HCT116 (cell line): ENCODE data around the gene THRB. TPM values are rescaled to one million over a fixed set of nuclear protein-coding genes. Genes with fewer than 3 reads are reported as not detected.

Experiments used
- ATAC-seq: fragments of 200-7000 bp; cut with Tn5 transposase; 2 replicates; pipeline ENCODE4 v1.9.1; 2020; ENCODE audit warnings: mild to moderate bottlenecking, moderate library complexity
- BruUV-seq: library from RNA; stranded (reverse); fragments of 400-500 nt; replicated peaks from 2 replicates; lab custom pipeline; 2021; lab: Mats Ljungman, UMichigan
- CTCF ChIA-PET: fragments of 300-600 bp; sonication (Branson Sonifier 250); formaldehyde crosslinking; loops from one replicate; lab custom pipeline; 2021; ENCODE audit warnings: antibody characterized with exemption; lab: Charles Lee
- POLR2A ChIA-PET: fragments of 300-600, 350-600 bp; sonication (Branson Sonifier 250); formaldehyde crosslinking; loops from one replicate; lab custom pipeline; 2021; ENCODE audit warnings: antibody characterized with exemption; lab: Charles Lee
- RAD21 ChIA-PET, 2 experiments: fragments of 300-600 bp; sonication (Branson Sonifier 250); formaldehyde crosslinking; loops; one replicate each; lab custom pipeline; 2023; ENCODE audit warnings: low total read pairs in 2 of 2; ENCODE audit not compliant: uncharacterized antibody in 2 of 2, unreplicated experiment in 2 of 2, low non-redundant PET in 1 of 2; lab: Charles Lee
- DNase-seq: peaks from one replicate; pipeline ENCODE4 v3.0.0-alpha.2; 2010; ENCODE audit warnings: low read depth, low spot score
- H2AFZ ChIP-seq: fragments of 200-600 bp; shearing (Covaris generic), sonication (generic); 2 replicates; pipeline ENCODE4 v1.6.1; 2017; ENCODE audit warnings: low read depth, mixed run types, mixed read lengths, antibody characterized with exemption, low read length; ENCODE audit not compliant: poor library complexity, severe bottlenecking
- H3K27ac ChIP-seq: 2 replicates; pipeline ENCODE4 v1.5.1; 2012; ENCODE audit warnings: low read depth, low read length
- H3K27me3 ChIP-seq: fragments of 200-600 bp; sonication (generic); 2 replicates; pipeline ENCODE4 v1.6.1; 2016; ENCODE audit warnings: mixed run types, low read length, mixed read lengths; ENCODE audit not compliant: insufficient read depth
- H3K36me3 ChIP-seq, 2 experiments: fragments of 200-500 bp in 1 of 2; fragments of 200-600 bp in 1 of 2; sonication (Bioruptor generic) in 1 of 2; sonication (generic) in 1 of 2; 2 replicates each; pipeline versions ENCODE4 v1.5.1 to v1.6.1; 2014 to 2016; ENCODE audit warnings: low read length in 2 of 2, inconsistent platforms in 1 of 2, mixed read lengths in 1 of 2, mixed run types in 1 of 2; ENCODE audit not compliant: insufficient read depth in 2 of 2, control insufficient read depth in 1 of 2
- H3K4me1 ChIP-seq, 2 experiments: fragments of 200-600 bp in 1 of 2; sonication (generic) in 1 of 2; 2 replicates each; pipeline versions ENCODE4 v1.5.1 to v1.6.1; 2012 to 2017; ENCODE audit warnings: low read length in 2 of 2, inconsistent platforms in 1 of 2, mild to moderate bottlenecking in 1 of 2, mixed read lengths in 1 of 2, mixed run types in 1 of 2, moderate library complexity in 1 of 2; ENCODE audit not compliant: insufficient read depth in 2 of 2, control insufficient read depth in 1 of 2
- H3K4me2 ChIP-seq: fragments of 200-600 bp; sonication (generic); 2 replicates; pipeline ENCODE4 v1.6.1; 2017; ENCODE audit warnings: mixed run types, low read length, mixed read lengths
- H3K4me3 ChIP-seq, 2 experiments: fragments of 200-600 bp in 1 of 2; sonication (generic) in 1 of 2; replicated peaks in 1 of 2; 2 replicates each; pipeline ENCODE4 v1.5.1; 2011 to 2016; ENCODE audit warnings: low read length in 2 of 2, control low read depth in 1 of 2, low read depth in 1 of 2, mild to moderate bottlenecking in 1 of 2, mixed read lengths in 1 of 2, mixed run types in 1 of 2
- H3K79me2 ChIP-seq: fragments of 200-600 bp; sonication (generic); 2 replicates; pipeline ENCODE4 v1.6.1; 2017; ENCODE audit warnings: mild to moderate bottlenecking, mixed run types, low read length, moderate library complexity, mixed read lengths; ENCODE audit not compliant: insufficient read depth
- H3K9ac ChIP-seq: fragments of 200-600 bp; sonication (generic); 2 replicates; pipeline ENCODE4 v1.6.1; 2016; ENCODE audit warnings: low read length, mixed read lengths
- H3K9me2 ChIP-seq: fragments of 200-600 bp; sonication (generic), shearing (Covaris generic); 2 replicates; pipeline ENCODE4 v1.6.1; 2017; ENCODE audit warnings: mixed run types, mild to moderate bottlenecking, moderate library complexity; ENCODE audit not compliant: insufficient read depth
- H3K9me3 ChIP-seq, 2 experiments: fragments of 200-500 bp in 1 of 2; fragments of 200-600 bp in 1 of 2; sonication (Bioruptor generic) in 1 of 2; sonication (generic) in 1 of 2; 2 replicates each; pipeline ENCODE4 v1.6.1; 2014 to 2017; ENCODE audit warnings: low read length in 2 of 2, mixed read lengths in 2 of 2, inconsistent platforms in 1 of 2, low read depth in 1 of 2, mild to moderate bottlenecking in 1 of 2, mixed run types in 1 of 2, moderate library complexity in 1 of 2; ENCODE audit not compliant: control insufficient read depth in 1 of 2, insufficient read depth in 1 of 2
- H4K20me1 ChIP-seq: fragments of 200-600 bp; sonication (generic), shearing (Covaris generic); 2 replicates; pipeline ENCODE4 v1.6.1; 2017; ENCODE audit warnings: mixed run types, mild to moderate bottlenecking, moderate library complexity; ENCODE audit not compliant: insufficient read depth
- CTCF ChIP-seq, 3 experiments: fragments of 200-600 bp in 1 of 3; sonication (generic) in 1 of 3; IDR thresholded peaks in 2 of 3; conservative IDR thresholded peaks in 1 of 3; 2 replicates each; pipeline ENCODE4 v1.5.1; 2012 to 2017; ENCODE audit warnings: low read depth in 2 of 3, low read length in 2 of 3, antibody characterized with exemption in 1 of 3, borderline replicate concordance in 1 of 3, control low read depth in 1 of 3, mild to moderate bottlenecking in 1 of 3, mixed read lengths in 1 of 3, mixed run types in 1 of 3, moderate library complexity in 1 of 3; ENCODE audit not compliant: insufficient read depth in 1 of 3
- ELF1 ChIP-seq: IDR thresholded peaks from 2 replicates; pipeline ENCODE4 v1.6.1; 2012; ENCODE audit warnings: low read depth, borderline replicate concordance
- FOSL1 ChIP-seq: IDR thresholded peaks from 2 replicates; pipeline ENCODE4 v1.6.1; 2012; ENCODE audit warnings: low read depth
- JUND ChIP-seq: IDR thresholded peaks from 2 replicates; pipeline ENCODE4 v1.6.1; 2012
- MAX ChIP-seq: IDR thresholded peaks from 2 replicates; pipeline ENCODE4 v1.6.1; 2012
- POLR2A ChIP-seq: IDR thresholded peaks from 2 replicates; pipeline ENCODE4 v1.7.0; 2011; ENCODE audit warnings: borderline replicate concordance; ENCODE audit not compliant: insufficient read depth, insufficient read length; ENCODE audit errors: extremely low read depth
- RAD21 ChIP-seq: IDR thresholded peaks from 2 replicates; pipeline ENCODE4 v1.6.1; 2012; ENCODE audit warnings: low read depth, mild to moderate bottlenecking
- SIN3A ChIP-seq: IDR thresholded peaks from 2 replicates; pipeline ENCODE4 v1.6.1; 2012; ENCODE audit warnings: low read depth
- SP1 ChIP-seq: IDR thresholded peaks from 2 replicates; pipeline ENCODE4 v1.6.1; 2012; ENCODE audit warnings: low read depth
- TCF7L2 ChIP-seq: IDR thresholded peaks from 2 replicates; pipeline ENCODE4 v1.7.0; 2011; ENCODE audit warnings: borderline replicate concordance, inconsistent platforms; ENCODE audit not compliant: insufficient read depth, insufficient read length; ENCODE audit errors: extremely low read depth
- ZBTB33 ChIP-seq: IDR thresholded peaks from 2 replicates; pipeline ENCODE4 v1.6.1; 2011; ENCODE audit warnings: mild to moderate bottlenecking, low read length, moderate library complexity; ENCODE audit not compliant: insufficient replicate concordance; ENCODE audit errors: extremely low read depth
- intact Hi-C: fragments of 100-400 bp; cut with micrococcal nuclease; formaldehyde crosslinking; loops from 2 replicates; pipeline ENCODE4 v1.10.0; 2022
- total RNA-seq: library from RNA; stranded (reverse); gene quantifications from one replicate; pipeline ENCODE4 v1.2.1, GENCODE V29; 2021; ENCODE audit not compliant: unreplicated experiment

The THRB gene
- total RNA-seq, 1 experiment from 2014 or later = 2.5 TPM

- Histone ChIP-seq H3K27ac (no peak overlapping the region), H3K4me3 (no peak overlapping the region), H2AFZ (no peak overlapping the region), H3K4me2 (no peak overlapping the region), H3K27me3 (no peaks in the 10 kb centered on the region), H3K9me3 (no peaks in the 10 kb centered on the region), H3K79me2 (no peaks in the 10 kb centered on the region), H3K36me3 (no peaks in the 10 kb centered on the region), H4K20me1 (no peaks in the 10 kb centered on the region), H3K4me1 (peaks cover 3 to 10% of the 10 kb centered on the region in 2 experiments; a peak in 2 of 4 replicates), H3K9ac (no peak overlapping the region), H3K9me2 (no peaks in the 10 kb centered on the region)
- intact Hi-C loops = no loop called here
- TF ChIP-seq ELF1 (no peak), TCF7L2 (no peak), MAX (no peak), RAD21 (no peak), JUND (no peak), SP1 (no peak), POLR2A (no peak), SIN3A (no peak), CTCF (IDR thresholded peaks at IDR 0.05 in 2 of 3, conservative IDR thresholded peaks at IDR 0.05 in 1 of 3; ENCODE audit: borderline replicate concordance in 1 of 3, insufficient read depth in 1 of 3, low read depth in 2 of 3, low read length in 2 of 3) (no peak), ZBTB33 (no peak), FOSL1 (no peak)
- ChIA-PET POLR2A (no interaction called here), CTCF (no interaction called here), RAD21 (no interaction called here)
- no peak for ATAC-seq
- no peak for DNase-seq
- BruUV-seq = no TSS peak
Observed at GRCh38 chr3:24367216-24367615, 127.4 kb downstream of the THRB start.
